ENCODE data around the gene SS18L1.

- TF ChIP-seq CTCF (conservative IDR thresholded peaks at IDR 0.05 in 1 of 2, IDR thresholded peaks at IDR 0.05 in 1 of 2; ENCODE audit: low read depth in 1 of 2, low read length in 2 of 2) (peak; percentile 39 to 48), EZH2 (IDR thresholded peaks at IDR 0.05; ENCODE audit: low read length, missing control alignments) (no peak)
Observed at GRCh38 chr20:62141397-62142251, 1.9 kb upstream of the SS18L1 start.

All from fibroblast of lung (primary cell).